OCI-LY7 (cell line): Measurements from ENCODE around the gene RNF130.

ENCODE experiments used
- CTCF ChIP-seq: fragments of 200-600 bp; sonication (generic); conservative IDR thresholded peaks from 2 replicates; pipeline ENCODE4 v1.5.1; 2014; ENCODE audit warnings: mild to moderate bottlenecking, antibody characterized with exemption, low read length, moderate library complexity, mixed read lengths
- EZH2phosphoT487 ChIP-seq: fragments of 200-600 bp; sonication (generic); IDR thresholded peaks from 2 replicates; pipeline ENCODE4 v1.6.1; 2018; ENCODE audit warnings: low read depth, borderline replicate concordance, mild to moderate bottlenecking, mixed run types, antibody characterized with exemption, low read length, moderate library complexity, mixed read lengths

- TF ChIP-seq CTCF (no peak), EZH2phosphoT487 (no peak)
Observed at GRCh38 chr5:180068519-180069090, 3.0 kb downstream of the RNF130 start.
